Adrenal gland (tissue), 12 donors: ENCODE measurements around the gene POLR1E. TPM values are rescaled to one million over a fixed set of nuclear protein-coding genes. Genes with fewer than 3 reads are reported as not detected.
A peak's percentile ranks its signal among the peaks of the same experiment; 100 is the strongest.

Source experiments
- DNase-seq, 7 donors: peaks; one replicate each; pipeline ENCODE4 v3.0.0-alpha.2; 2019 to 2020
- H3K27ac ChIP-seq, 5 donors: fragments of 200-600 bp; sonication (generic) in 4 of 5; 1 replicate in 3 of 5; 2 replicates in 2 of 5; pipeline versions ENCODE4 v1.5.1 to v1.8.0; 2016 to 2020; ENCODE audit warnings: mild to moderate bottlenecking in 1 of 5
- H3K27me3 ChIP-seq: fragments of 200-600 bp; 2 replicates; pipeline ENCODE4 v1.8.0; 2021
- H3K36me3 ChIP-seq, 2 donors: fragments of 200-600 bp; replicated peaks in 1 of 2; 1 replicate in 1 of 2; 2 replicates in 1 of 2; pipeline versions ENCODE4 v1.5.1 to v1.8.0; 2018 to 2022
- H3K4me1 ChIP-seq, 2 donors: fragments of 200-600 bp; replicated peaks in 1 of 2; 1 replicate in 1 of 2; 2 replicates in 1 of 2; pipeline versions ENCODE4 v1.5.1 to v1.8.0; 2018 to 2021
- H3K4me3 ChIP-seq, 4 donors: fragments of 200-600 bp; sonication (generic) in 3 of 4; one replicate each; pipeline ENCODE4 v1.5.1; 2016 to 2018
- H3K9me3 ChIP-seq, 3 donors: fragments of 200-600 bp; sonication (generic) in 1 of 3; replicated peaks in 1 of 3; 1 replicate in 2 of 3; 2 replicates in 1 of 3; pipeline versions ENCODE4 v1.5.1 to v1.8.0; 2016 to 2021
- CTCF ChIP-seq, 6 experiments: fragments of 450-650 bp in 4 of 6; fragments of 200-600 bp in 2 of 6; sonication (generic) in 1 of 6; IDR thresholded peaks; 1 replicate in 5 of 6; 2 replicates in 1 of 6; pipeline versions ENCODE4 v1.5.1 to v1.8.0; 2016 to 2021; ENCODE audit warnings: antibody characterized with exemption in 6 of 6, mild to moderate bottlenecking in 2 of 6, moderate library complexity in 1 of 6
- POLR2A ChIP-seq, 2 donors: fragments of 450-650 bp; IDR thresholded peaks; one replicate each; pipeline ENCODE4 v1.6.1; 2017; ENCODE audit warnings: antibody characterized with exemption in 2 of 2, mild to moderate bottlenecking in 2 of 2, moderate library complexity in 1 of 2
- WGBS, 4 donors: extraction: QIAGEN DNeasy Blood & Tissue Kit in 2 of 4; methylation state at CpG; one replicate each; pipeline versions ENCODE4 v1.1.5 to v1.1.7; 2013 to 2017; 5-methylcytosine and 5-hydroxymethylcytosine counted together
- intact Hi-C, 2 donors: fragments of 100-400 bp; cut with DNase I; formaldehyde crosslinking; loops; one replicate each; pipeline versions ENCODE4 v1.14.1 to v1.15.0; 2022 to 2023
- polyA plus RNA-seq, 3 donors: library from polyadenylated mRNA; stranded (reverse); fragments of 200-250 nt in 2 of 3; fragments of 350-450 nt in 1 of 3; fragmentation: Illumina TruSeq in 1 of 3; extraction: RNeasy Lipid Tissue Mini Kit (QIAGEN cat#74804) in 1 of 3; gene quantifications; one replicate each; pipeline ENCODE4 v1.2.3, GENCODE V29; 2013 to 2014
- total RNA-seq, 9 donors: library from RNA; depleted of rRNA in 4 of 9; stranded (reverse); fragments of >200 nt in 4 of 9; fragments of 120-200 nt in 1 of 9; fragmentation: NEBNext Ultra II Directional in 1 of 9; extraction: Animal tissue kit (Norgen Biotek cat#: 25700) in 1 of 9; gene quantifications; one replicate each; pipeline versions ENCODE4 v1.1.0 to v1.2.4, GENCODE V29; 2013 to 2023
- donor health status: healthy with polysubstance abuse.
- donor health status: Bipolar disorder and iron deficiency.
- donor health status: DM: yes; HTN: yes; CAD: no.
- donor health status: DM: no; HTN: no; CAD: no.
- donor health status: DM: no; HTN: no; CAD: no.
- donor health status: DM: yes; HTN: yes; CAD: no.

POLR1E gene
- total and polyA plus RNA-seq, 12 donors: 12.6 to 113 (median 20.9) TPM

DNA sequence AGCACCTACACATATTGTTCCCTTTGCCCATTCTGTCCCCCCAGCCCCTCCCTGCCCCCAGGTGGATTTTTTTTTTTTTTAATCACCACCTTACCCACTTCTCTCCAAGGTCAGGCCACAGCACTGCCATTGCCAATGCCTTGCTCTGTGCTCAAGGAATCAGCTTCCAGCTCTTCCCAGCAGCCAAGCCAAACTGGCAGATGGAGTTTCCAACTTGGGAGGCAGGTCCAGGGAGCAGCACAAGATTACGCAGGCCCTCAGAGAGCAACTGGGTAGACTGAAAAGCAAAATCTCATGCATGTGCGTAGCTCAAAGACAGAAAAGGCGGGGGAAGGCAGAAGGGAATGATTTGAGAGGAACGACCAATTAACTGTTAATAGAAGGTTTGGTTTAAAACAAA lies 48.1 kb upstream of the POLR1E start:
- DNase-seq: no peak
- Histone ChIP-seq H3K27me3 (no peaks in the 10 kb centered on the region), H3K36me3 (peaks cover 0 to 86% of the 10 kb centered on the region in 2 donors), H3K4me3 (no peak overlapping the region), H3K27ac (no peak overlapping the region), H3K9me3 (no peaks in the 10 kb centered on the region), H3K4me1 (peaks cover 9 to 31% of the 10 kb centered on the region in 2 donors)
- no peak for TF ChIP-seq POLR2A (IDR thresholded peaks at IDR 0.05)
- TF ChIP-seq CTCF (IDR thresholded peaks at IDR 0.05): no peak
- 88 to 99% (median 93%) methylated on average over 4 of the region's 4 CpGs for WGBS, 4 donors
- intact Hi-C loops: no loop called here

- no peak for TF ChIP-seq POLR2A (IDR thresholded peaks at IDR 0.05)
- TF ChIP-seq CTCF (IDR thresholded peaks at IDR 0.05): no peak
- WGBS, 4 donors: 81 to 89% (median 84%) methylated on average over 3 of the region's 3 CpGs
- H3K27ac ChIP-seq: no peak overlapping the region
- intact Hi-C loops: no loop called here
- no peak overlapping the region for H3K4me3 ChIP-seq
- no peaks in the 10 kb centered on the region for H3K9me3 ChIP-seq
- H3K36me3 ChIP-seq: peaks cover 0 to 88% of the 10 kb centered on the region in 2 donors
- DNase-seq: no peak
- H3K27me3 ChIP-seq: no peaks in the 10 kb centered on the region
- H3K4me1 ChIP-seq: peaks cover 9 to 23% of the 10 kb centered on the region in 2 donors
These were observed 47.4 kb upstream of the POLR1E start for GRCh38 chr9:37438359-37438758.

DNA sequence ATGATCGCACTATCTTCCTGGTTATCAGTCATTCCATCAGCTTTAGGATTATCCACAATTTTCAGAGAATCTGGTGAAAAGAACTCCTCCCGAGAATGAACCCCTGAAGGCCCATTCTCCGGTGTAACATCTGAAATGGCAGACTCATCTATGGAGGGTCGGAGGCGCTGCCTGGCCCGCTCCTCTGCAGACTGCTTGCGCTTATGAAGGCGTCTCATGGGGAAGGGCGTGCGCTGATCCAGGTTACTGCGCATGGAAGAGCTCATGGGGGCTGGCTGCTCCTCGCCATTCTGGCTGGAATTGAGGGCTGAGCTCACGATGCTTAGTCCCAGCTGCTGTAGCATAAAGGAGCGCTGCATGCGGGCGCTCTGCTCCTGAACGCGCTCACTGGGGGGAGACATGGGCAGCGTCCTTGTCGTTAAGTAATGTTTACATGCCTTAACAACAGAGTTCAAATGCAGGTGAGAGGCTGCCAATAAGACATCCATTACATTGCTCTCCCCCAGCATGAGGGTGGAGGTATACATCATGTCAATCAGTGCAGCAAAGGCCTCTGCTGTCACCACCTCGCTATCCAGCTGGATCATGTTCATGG lies 43.9 kb upstream of the POLR1E start:
- H3K4me1 ChIP-seq: no peaks in the 10 kb centered on the region
- H3K4me3 ChIP-seq: no peak overlapping the region
- 91 to 95% (median 94%) methylated on average over 16 to 21 of the region's 21 CpGs for WGBS, 4 donors
- H3K27me3 ChIP-seq: no peaks in the 10 kb centered on the region
- DNase-seq: peak in 1 of 7 donors; percentile 47
- H3K27ac ChIP-seq: no peak overlapping the region
- no peak for TF ChIP-seq POLR2A (IDR thresholded peaks at IDR 0.05)
- TF ChIP-seq CTCF (IDR thresholded peaks at IDR 0.05): no peak
- intact Hi-C loops: no loop called here
- peaks cover 0 to 58% of the 10 kb centered on the region in 2 donors for H3K36me3 ChIP-seq
- H3K9me3 ChIP-seq: no peaks in the 10 kb centered on the region

GRCh38 chr9:37442556-37442955 lies 43.2 kb upstream of the POLR1E start:
- no peak overlapping the region for H3K27ac ChIP-seq
- no peak overlapping the region for H3K4me3 ChIP-seq
- WGBS, 4 donors: 84 to 97% (median 93%) methylated on average over 2 of the region's 2 CpGs
- H3K4me1 ChIP-seq: no peaks in the 10 kb centered on the region
- no peaks in the 10 kb centered on the region for H3K27me3 ChIP-seq
- intact Hi-C loops: no loop called here
- H3K36me3 ChIP-seq: peaks cover 0 to 51% of the 10 kb centered on the region in 2 donors
- no peaks in the 10 kb centered on the region for H3K9me3 ChIP-seq
- TF ChIP-seq CTCF (IDR thresholded peaks at IDR 0.05): no peak
- TF ChIP-seq POLR2A (IDR thresholded peaks at IDR 0.05): no peak
- peak in 1 of 7 donors; percentile 35 for DNase-seq
